Measurements from ENCODE around the gene GGCX.
A peak's percentile ranks its signal among the peaks of the same experiment; 100 is the strongest.

Gene GGCX

DNA sequence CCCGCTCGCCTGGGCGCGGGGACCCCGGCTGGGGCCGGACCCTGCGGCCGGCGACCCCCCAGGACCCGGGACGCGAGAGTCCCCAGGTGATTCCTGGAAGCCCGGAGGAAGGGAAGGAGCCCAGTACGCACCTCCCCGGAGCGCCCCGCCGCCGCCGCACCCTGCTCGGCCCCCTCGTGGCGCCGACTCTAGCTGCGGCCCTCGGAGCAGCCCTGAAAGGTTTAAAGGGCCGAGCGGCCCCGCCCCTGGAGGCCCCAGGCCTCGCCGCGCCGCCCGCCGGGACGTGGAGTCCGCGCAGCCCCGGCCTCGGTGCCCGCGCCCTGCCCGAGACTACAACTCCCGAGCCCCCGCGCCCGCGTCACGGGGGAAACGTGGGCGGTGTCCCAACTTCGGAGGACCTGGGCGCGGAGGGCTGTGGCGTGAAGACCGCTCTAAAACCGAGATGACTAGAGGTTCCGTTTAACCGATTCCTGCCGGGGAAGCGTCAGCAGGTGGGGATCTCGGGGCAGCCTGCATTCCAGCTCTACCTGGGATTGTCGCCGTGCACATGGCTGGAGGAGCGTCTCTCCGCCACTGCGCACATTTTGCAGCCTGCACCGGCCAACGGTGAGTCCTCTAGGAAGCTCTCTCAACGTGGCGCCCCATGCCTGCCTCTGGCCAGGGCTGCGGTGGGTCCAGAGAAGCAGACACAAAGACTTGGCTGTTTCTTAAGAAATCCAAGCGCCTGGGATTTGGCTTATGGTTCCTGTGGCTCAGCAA lies 41.4 kb upstream of the GGCX start, which contains the start of gene TMEM150A:
TMEM150A (minus strand) TSS at position 223 of the 759 bp plus-strand sequence. CDS start 750 bp downstream, outside the sequence.
- no peaks in the 10 kb centered on the region for H3K36me3 ChIP-seq (ENCODE audit: low read length)
- H3K79me2 ChIP-seq (ENCODE audit: insufficient read depth, low read length), result no peaks in the 10 kb centered on the region
- H3K4me3 ChIP-seq (ENCODE audit: insufficient read depth, low read length, poor library complexity, severe bottlenecking), result peak within 1 kb of the TSS; percentile 67
- H3K9me3 ChIP-seq (ENCODE audit: insufficient read depth, low read length), result no peaks in the 10 kb centered on the region
- H3F3A ChIP-seq (ENCODE audit: insufficient read depth), result no peaks in the 10 kb centered on the region
- peak within 1 kb of the TSS; percentile 61 for H2AFZ ChIP-seq (ENCODE audit: low read depth, low read length, severe bottlenecking)
- H3K27me3 ChIP-seq (ENCODE audit: low read length), result no peaks in the 10 kb centered on the region
- peak within 1 kb of the TSS; percentile 56 for H3K9ac ChIP-seq (ENCODE audit: low read length)
- no peak for TF ChIP-seq EZH2phosphoT487 (conservative IDR thresholded peaks at IDR 0.05; ENCODE audit: low read length)
- H3K9me2 ChIP-seq (replicated peaks; ENCODE audit: insufficient read depth, low read length), result no peaks in the 10 kb centered on the region
- H4K20me1 ChIP-seq (ENCODE audit: low read depth, low read length), result no peaks in the 10 kb centered on the region
- peak within 1 kb of the TSS; percentile 74 for H3K4me2 ChIP-seq (ENCODE audit: low read depth, low read length, poor library complexity, severe bottlenecking)
- no peak within 1 kb of the TSS for H3K27ac ChIP-seq (ENCODE audit: low read depth, low read length)

GRCh38 chr2:85601771-85602475 lies 40.6 kb upstream of the GGCX start:
- Histone ChIP-seq H3K4me3 (ENCODE audit: insufficient read depth, low read length, poor library complexity, severe bottlenecking) (peak overlapping the region; percentile 67), H3K9ac (ENCODE audit: low read length) (peak overlapping the region; percentile 56), H3K79me2 (ENCODE audit: insufficient read depth, low read length) (peaks cover 2% of the 10 kb centered on the region; the same call in 1 of the 2 replicates), H3K9me3 (ENCODE audit: insufficient read depth, low read length) (no peaks in the 10 kb centered on the region), H3K27me3 (ENCODE audit: low read length) (no peaks in the 10 kb centered on the region), H3F3A (ENCODE audit: insufficient read depth) (no peaks in the 10 kb centered on the region), H3K27ac (ENCODE audit: low read depth, low read length) (no peak overlapping the region), H3K4me2 (ENCODE audit: low read depth, low read length, poor library complexity, severe bottlenecking) (peak overlapping the region; percentile 74), H2AFZ (ENCODE audit: low read depth, low read length, severe bottlenecking) (no peak overlapping the region), H3K9me2 (replicated peaks; ENCODE audit: insufficient read depth, low read length) (no peaks in the 10 kb centered on the region), H4K20me1 (ENCODE audit: low read depth, low read length) (no peaks in the 10 kb centered on the region), H3K36me3 (ENCODE audit: low read length) (no peaks in the 10 kb centered on the region)
- TF ChIP-seq, protein P1, sequence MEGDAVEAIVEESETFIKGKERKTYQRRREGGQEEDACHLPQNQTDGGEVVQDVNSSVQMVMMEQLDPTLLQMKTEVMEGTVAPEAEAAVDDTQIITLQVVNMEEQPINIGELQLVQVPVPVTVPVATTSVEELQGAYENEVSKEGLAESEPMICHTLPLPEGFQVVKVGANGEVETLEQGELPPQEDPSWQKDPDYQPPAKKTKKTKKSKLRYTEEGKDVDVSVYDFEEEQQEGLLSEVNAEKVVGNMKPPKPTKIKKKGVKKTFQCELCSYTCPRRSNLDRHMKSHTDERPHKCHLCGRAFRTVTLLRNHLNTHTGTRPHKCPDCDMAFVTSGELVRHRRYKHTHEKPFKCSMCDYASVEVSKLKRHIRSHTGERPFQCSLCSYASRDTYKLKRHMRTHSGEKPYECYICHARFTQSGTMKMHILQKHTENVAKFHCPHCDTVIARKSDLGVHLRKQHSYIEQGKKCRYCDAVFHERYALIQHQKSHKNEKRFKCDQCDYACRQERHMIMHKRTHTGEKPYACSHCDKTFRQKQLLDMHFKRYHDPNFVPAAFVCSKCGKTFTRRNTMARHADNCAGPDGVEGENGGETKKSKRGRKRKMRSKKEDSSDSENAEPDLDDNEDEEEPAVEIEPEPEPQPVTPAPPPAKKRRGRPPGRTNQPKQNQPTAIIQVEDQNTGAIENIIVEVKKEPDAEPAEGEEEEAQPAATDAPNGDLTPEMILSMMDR (IDR thresholded peaks at IDR 0.05; ENCODE audit: insufficient read depth, low read length, poor library complexity, severe bottlenecking), result no peak
- TF ChIP-seq EZH2phosphoT487 (conservative IDR thresholded peaks at IDR 0.05; ENCODE audit: low read length), result no peak

DNA sequence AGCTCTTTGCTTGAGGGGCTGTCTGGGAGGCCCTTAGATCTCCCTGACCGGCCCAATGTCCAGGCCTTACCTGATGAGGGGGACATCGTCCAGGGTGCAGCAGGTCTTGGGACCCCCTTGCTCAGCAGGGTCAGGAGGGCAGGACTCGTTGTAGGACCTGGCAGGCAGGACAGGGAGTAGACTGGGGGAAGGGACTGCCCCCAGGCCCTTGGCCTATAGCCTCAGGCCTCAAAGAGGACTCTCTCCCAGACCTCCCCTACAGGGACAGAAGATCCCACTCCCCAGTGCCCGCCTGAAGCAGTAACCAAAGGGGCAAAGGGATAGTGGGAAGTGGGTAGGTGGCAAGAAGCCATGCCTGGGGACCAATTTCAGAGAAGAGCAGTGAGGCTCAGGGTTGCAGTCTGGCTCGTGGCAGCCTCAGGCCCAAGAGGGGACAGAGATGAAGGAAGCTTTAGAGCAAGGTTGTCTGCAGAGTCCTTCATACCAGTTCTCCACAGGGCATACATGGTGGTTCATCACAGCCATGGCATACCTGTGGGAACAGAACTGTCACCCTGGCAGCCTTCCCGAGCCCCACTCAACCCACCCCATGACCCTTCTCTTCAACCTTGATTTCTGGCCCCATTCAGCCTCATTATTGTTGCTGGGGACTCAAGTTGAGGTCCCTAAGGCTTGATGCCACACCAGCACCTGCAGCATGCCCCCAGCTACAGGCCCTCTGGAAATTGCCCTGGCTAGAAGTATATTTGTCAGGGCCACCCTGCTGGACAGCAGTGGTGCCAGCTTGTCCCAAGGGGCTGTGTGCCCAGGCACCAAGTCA lies 39.9 kb upstream of the GGCX start:
- H3K4me2 ChIP-seq (ENCODE audit: low read depth, low read length, poor library complexity, severe bottlenecking), result no peak overlapping the region
- no peak overlapping the region for H3K4me3 ChIP-seq (ENCODE audit: insufficient read depth, low read length, poor library complexity, severe bottlenecking)

More for the DNA sequence above, 39.9 kb upstream of the GGCX start:
- no peak overlapping the region for H3K9ac ChIP-seq (ENCODE audit: low read length)
- TF ChIP-seq, protein P1 (IDR thresholded peaks at IDR 0.05; ENCODE audit: insufficient read depth, low read length, poor library complexity, severe bottlenecking), result no peak
- TF ChIP-seq EZH2phosphoT487 (conservative IDR thresholded peaks at IDR 0.05; ENCODE audit: low read length), result no peak
- no peaks in the 10 kb centered on the region for H3K36me3 ChIP-seq (ENCODE audit: low read length)
- no peaks in the 10 kb centered on the region for H3K27me3 ChIP-seq (ENCODE audit: low read length)
- H3K79me2 ChIP-seq (ENCODE audit: insufficient read depth, low read length), result peaks cover 10% of the 10 kb centered on the region
- no peak overlapping the region for H3K27ac ChIP-seq (ENCODE audit: low read depth, low read length)
- no peaks in the 10 kb centered on the region for H3K9me2 ChIP-seq (replicated peaks; ENCODE audit: insufficient read depth, low read length)
- H2AFZ ChIP-seq (ENCODE audit: low read depth, low read length, severe bottlenecking), result no peak overlapping the region
- no peaks in the 10 kb centered on the region for H3F3A ChIP-seq (ENCODE audit: insufficient read depth)
- no peaks in the 10 kb centered on the region for H3K9me3 ChIP-seq (ENCODE audit: insufficient read depth, low read length)
- H4K20me1 ChIP-seq (ENCODE audit: low read depth, low read length), result no peaks in the 10 kb centered on the region

Data from SU-DHL-6 (cell line).